ENCODE data around the gene AHI1. TPM values are rescaled to one million over a fixed set of nuclear protein-coding genes. Genes with fewer than 3 reads are reported as not detected.

AHI1 gene
- total RNA-seq, 1 experiment from 2014 or later = 8.9 TPM

DNA sequence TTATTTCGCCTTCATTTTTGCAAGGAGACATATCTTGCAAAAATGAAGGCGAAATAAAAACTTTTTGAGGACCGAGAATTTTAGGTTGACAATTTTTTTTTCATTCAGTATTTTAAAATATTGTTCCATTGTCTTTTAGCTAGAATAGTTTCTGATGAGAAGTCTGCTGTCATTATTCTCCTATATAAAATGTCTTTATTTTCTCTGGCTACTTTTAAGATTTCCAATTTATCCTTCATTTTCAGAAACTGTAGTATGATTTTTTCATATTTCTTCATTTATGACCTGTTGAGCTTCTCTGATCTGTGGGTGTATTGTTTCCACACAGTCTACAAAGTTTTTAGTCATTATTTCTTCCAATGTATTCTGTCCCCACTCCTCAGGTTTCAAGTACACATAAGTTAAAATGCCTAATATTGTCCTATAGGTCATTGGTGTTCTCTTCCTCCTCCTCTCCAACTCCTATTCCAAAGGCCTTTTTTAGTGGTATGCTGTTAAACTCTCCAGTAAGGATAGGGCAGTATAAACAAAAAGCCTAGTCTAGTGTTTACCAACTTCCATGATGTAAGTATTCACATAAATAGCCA, 15.7 kb downstream of the AHI1 start:
- H3K4me2 ChIP-seq (ENCODE audit: low read length) = no peak overlapping the region
- peaks cover 8% of the 10 kb centered on the region for H3K9me3 ChIP-seq (ENCODE audit: low read length)
- peaks cover 67% of the 10 kb centered on the region for H3K36me3 ChIP-seq (ENCODE audit: low read depth, low read length)
- TF ChIP-seq EZH2phosphoT487 (IDR thresholded peaks at IDR 0.05; ENCODE audit: borderline replicate concordance, low read length) = no peak
- TF ChIP-seq, protein P1, sequence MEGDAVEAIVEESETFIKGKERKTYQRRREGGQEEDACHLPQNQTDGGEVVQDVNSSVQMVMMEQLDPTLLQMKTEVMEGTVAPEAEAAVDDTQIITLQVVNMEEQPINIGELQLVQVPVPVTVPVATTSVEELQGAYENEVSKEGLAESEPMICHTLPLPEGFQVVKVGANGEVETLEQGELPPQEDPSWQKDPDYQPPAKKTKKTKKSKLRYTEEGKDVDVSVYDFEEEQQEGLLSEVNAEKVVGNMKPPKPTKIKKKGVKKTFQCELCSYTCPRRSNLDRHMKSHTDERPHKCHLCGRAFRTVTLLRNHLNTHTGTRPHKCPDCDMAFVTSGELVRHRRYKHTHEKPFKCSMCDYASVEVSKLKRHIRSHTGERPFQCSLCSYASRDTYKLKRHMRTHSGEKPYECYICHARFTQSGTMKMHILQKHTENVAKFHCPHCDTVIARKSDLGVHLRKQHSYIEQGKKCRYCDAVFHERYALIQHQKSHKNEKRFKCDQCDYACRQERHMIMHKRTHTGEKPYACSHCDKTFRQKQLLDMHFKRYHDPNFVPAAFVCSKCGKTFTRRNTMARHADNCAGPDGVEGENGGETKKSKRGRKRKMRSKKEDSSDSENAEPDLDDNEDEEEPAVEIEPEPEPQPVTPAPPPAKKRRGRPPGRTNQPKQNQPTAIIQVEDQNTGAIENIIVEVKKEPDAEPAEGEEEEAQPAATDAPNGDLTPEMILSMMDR (conservative IDR thresholded peaks at IDR 0.05; ENCODE audit: low read depth, low read length) = no peak
- no peak for TF ChIP-seq EZH2 (IDR thresholded peaks at IDR 0.05; ENCODE audit: low read length, unreplicated experiment)
- BruUV-seq (replicated peaks) = no TSS peak
- DNase-seq (no peak), ATAC-seq (no peak)
- no peaks in the 10 kb centered on the region for H3K79me2 ChIP-seq (ENCODE audit: low read length)
- POLR2A ChIA-PET (ENCODE audit: unreplicated experiment) = no interaction called here
- H3K4me3 ChIP-seq (ENCODE audit: low read length) = no peak overlapping the region
- H3K9ac ChIP-seq (ENCODE audit: low read length) = no peak overlapping the region
- H3F3A ChIP-seq (ENCODE audit: low read length, unreplicated experiment) = no peaks in the 10 kb centered on the region
- no peak overlapping the region for H2AFZ ChIP-seq (ENCODE audit: low read length)
- H3K4me1 ChIP-seq (ENCODE audit: insufficient read depth, low read length) = no peaks in the 10 kb centered on the region
- H3K9me2 ChIP-seq (replicated peaks; ENCODE audit: low read length) = no peaks in the 10 kb centered on the region
- CTCF ChIA-PET = no interaction called here
- no peak overlapping the region for H3K27ac ChIP-seq (ENCODE audit: low read length)
- intact Hi-C loops (cut with micrococcal nuclease) = no loop called here
- no peaks in the 10 kb centered on the region for H4K20me1 ChIP-seq (ENCODE audit: low read length)
- no peaks in the 10 kb centered on the region for H3K27me3 ChIP-seq (ENCODE audit: low read length)

DNA sequence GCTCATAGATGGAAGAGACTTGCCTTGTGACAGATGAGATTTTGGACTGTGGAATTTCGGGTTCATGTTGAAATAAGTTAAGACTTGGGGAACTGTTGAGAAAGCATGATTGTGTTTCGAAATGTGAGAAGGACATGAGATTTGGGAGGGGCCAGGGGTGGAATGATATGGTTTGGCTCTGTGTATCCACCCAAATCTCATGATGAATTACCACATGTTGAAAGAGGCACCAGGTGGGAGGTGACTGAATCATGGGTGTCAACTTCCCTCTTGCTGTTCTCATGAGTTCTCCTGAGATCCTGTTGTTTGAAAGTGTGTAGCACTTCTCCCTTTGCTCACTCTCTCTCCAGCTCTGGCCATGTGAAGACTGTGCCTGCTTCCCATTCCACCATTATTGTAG, 17.9 kb downstream of the AHI1 start:
- H3K79me2 ChIP-seq (ENCODE audit: low read length) = no peaks in the 10 kb centered on the region
- peaks cover 8% of the 10 kb centered on the region for H3K9me3 ChIP-seq (ENCODE audit: low read length)
- H3K27me3 ChIP-seq (ENCODE audit: low read length) = no peaks in the 10 kb centered on the region
- intact Hi-C loops (cut with micrococcal nuclease) = no loop called here
- no peak for ATAC-seq
- H3K36me3 ChIP-seq (ENCODE audit: low read depth, low read length) = peaks cover 54% of the 10 kb centered on the region
- no peak overlapping the region for H3K4me3 ChIP-seq (ENCODE audit: low read length)
- no peaks in the 10 kb centered on the region for H3F3A ChIP-seq (ENCODE audit: low read length, unreplicated experiment)
- CTCF ChIA-PET = no interaction called here
- H3K4me2 ChIP-seq (ENCODE audit: low read length) = no peak overlapping the region
- no peaks in the 10 kb centered on the region for H3K4me1 ChIP-seq (ENCODE audit: insufficient read depth, low read length)
- no peak overlapping the region for H3K27ac ChIP-seq (ENCODE audit: low read length)
- POLR2A ChIA-PET (ENCODE audit: unreplicated experiment) = no interaction called here
- BruUV-seq (replicated peaks) = no TSS peak
- no peak overlapping the region for H3K9ac ChIP-seq (ENCODE audit: low read length)
- H4K20me1 ChIP-seq (ENCODE audit: low read length) = no peaks in the 10 kb centered on the region
- TF ChIP-seq, protein P1 (conservative IDR thresholded peaks at IDR 0.05; ENCODE audit: low read depth, low read length) = no peak
- H3K9me2 ChIP-seq (replicated peaks; ENCODE audit: low read length) = no peaks in the 10 kb centered on the region
- H2AFZ ChIP-seq (ENCODE audit: low read length) = no peak overlapping the region
- no peak for DNase-seq

DNA sequence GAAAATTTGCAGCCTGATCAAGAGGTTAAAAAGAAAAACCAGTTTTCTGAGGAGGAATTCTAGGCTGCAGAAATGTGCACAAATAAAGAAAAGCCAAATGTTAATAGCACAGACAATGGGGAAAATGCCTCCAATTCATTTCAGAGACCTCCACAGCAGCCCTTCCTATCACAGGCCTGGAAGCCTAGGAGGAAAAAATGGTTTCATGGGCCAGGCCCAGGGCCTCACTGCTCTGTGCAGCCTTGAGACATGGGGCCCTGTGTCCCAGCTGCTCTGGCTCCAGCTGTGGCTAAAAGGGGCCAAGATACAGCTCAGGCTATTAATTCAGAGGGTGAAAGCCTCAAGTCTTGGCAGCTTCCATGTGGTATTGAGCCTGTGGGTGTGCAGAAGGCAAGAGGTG, 18.9 kb downstream of the AHI1 start:
- Histone ChIP-seq H3K4me3 (ENCODE audit: low read length) (no peak overlapping the region), H3K9ac (ENCODE audit: low read length) (no peak overlapping the region), H3K27ac (ENCODE audit: low read length) (no peak overlapping the region), H3K79me2 (ENCODE audit: low read length) (no peaks in the 10 kb centered on the region), H3K36me3 (ENCODE audit: low read depth, low read length) (peaks cover 45% of the 10 kb centered on the region), H3K4me1 (ENCODE audit: insufficient read depth, low read length) (no peaks in the 10 kb centered on the region), H3K27me3 (ENCODE audit: low read length) (no peaks in the 10 kb centered on the region), H3K4me2 (ENCODE audit: low read length) (no peak overlapping the region), H3F3A (ENCODE audit: low read length, unreplicated experiment) (no peaks in the 10 kb centered on the region), H2AFZ (ENCODE audit: low read length) (no peak overlapping the region), H3K9me3 (ENCODE audit: low read length) (peaks cover 8% of the 10 kb centered on the region), H4K20me1 (ENCODE audit: low read length) (no peaks in the 10 kb centered on the region), H3K9me2 (replicated peaks; ENCODE audit: low read length) (no peaks in the 10 kb centered on the region)
- intact Hi-C loops (cut with micrococcal nuclease) = no loop called here
- ATAC-seq (no peak), DNase-seq (no peak)
- POLR2A ChIA-PET (ENCODE audit: unreplicated experiment) = no interaction called here
- TF ChIP-seq EZH2phosphoT487 (IDR thresholded peaks at IDR 0.05; ENCODE audit: borderline replicate concordance, low read length) (no peak), EZH2 (IDR thresholded peaks at IDR 0.05; ENCODE audit: low read length, unreplicated experiment) (no peak)
- TF ChIP-seq, protein P1 (conservative IDR thresholded peaks at IDR 0.05; ENCODE audit: low read depth, low read length) = no peak
- BruUV-seq (replicated peaks) = no TSS peak
- CTCF ChIA-PET = no interaction called here

All from PC-3 (cell line).